Measurements from ENCODE around the gene CIART.
"Not testable (repeated sequence)": the region's sequence is repeated elsewhere in the genome, so short reads cannot be mapped to it uniquely, and the experiment has no call there.

- TF ChIP-seq CTCF (IDR thresholded peaks at IDR 0.05; ENCODE audit: low read depth, low read length, missing input control); SP1 (IDR thresholded peaks at IDR 0.05); RAD21 (IDR thresholded peaks at IDR 0.05); MAX (IDR thresholded peaks at IDR 0.05): not testable (repeated sequence)
Measured at GRCh38 chr1:150308585-150308984, 26.2 kb downstream of the CIART start.
